ENCODE data around the gene PPP2R2C.

DNA sequence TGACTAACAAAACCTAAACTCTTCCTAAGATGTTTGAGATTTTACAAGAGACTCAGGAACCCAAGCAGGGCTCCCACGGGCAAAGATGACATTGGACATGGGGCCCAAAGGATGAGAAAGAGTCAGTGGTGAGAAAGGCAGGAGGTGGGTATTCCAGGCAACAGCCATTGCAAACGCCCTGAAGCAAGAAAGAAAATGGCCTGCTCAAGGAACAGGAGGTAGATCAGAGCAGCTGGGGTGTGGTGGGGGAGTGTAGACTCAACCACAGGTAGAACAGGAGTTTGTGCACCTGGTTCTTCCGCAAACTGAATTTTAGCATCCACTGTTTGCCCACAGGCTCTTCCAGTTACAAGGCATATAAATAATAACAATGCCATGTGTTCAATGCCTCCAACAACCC lies 3.3 kb downstream of the PPP2R2C start:
- TF ChIP-seq, protein P1, sequence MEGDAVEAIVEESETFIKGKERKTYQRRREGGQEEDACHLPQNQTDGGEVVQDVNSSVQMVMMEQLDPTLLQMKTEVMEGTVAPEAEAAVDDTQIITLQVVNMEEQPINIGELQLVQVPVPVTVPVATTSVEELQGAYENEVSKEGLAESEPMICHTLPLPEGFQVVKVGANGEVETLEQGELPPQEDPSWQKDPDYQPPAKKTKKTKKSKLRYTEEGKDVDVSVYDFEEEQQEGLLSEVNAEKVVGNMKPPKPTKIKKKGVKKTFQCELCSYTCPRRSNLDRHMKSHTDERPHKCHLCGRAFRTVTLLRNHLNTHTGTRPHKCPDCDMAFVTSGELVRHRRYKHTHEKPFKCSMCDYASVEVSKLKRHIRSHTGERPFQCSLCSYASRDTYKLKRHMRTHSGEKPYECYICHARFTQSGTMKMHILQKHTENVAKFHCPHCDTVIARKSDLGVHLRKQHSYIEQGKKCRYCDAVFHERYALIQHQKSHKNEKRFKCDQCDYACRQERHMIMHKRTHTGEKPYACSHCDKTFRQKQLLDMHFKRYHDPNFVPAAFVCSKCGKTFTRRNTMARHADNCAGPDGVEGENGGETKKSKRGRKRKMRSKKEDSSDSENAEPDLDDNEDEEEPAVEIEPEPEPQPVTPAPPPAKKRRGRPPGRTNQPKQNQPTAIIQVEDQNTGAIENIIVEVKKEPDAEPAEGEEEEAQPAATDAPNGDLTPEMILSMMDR (conservative IDR thresholded peaks at IDR 0.05 in 1 of 2, IDR thresholded peaks at IDR 0.05 in 1 of 2; ENCODE audit: low read depth in 1 of 2, low read length in 2 of 2) = no peak
- no peak for TF ChIP-seq EZH2 (IDR thresholded peaks at IDR 0.05; ENCODE audit: low read length, missing control alignments)
